GM18505 (cell line): ENCODE results near the gene ZNF319.

Experiments
- ATAC-seq: cut with Tn5 transposase; IDR thresholded peaks from one replicate; pipeline ENCODE4 v1.9.1; 2021; ENCODE audit not compliant: unreplicated experiment
- POLR2A ChIP-seq: IDR thresholded peaks from 4 replicates; pipeline ENCODE4 v1.6.1; 2011; ENCODE audit warnings: borderline replicate concordance; ENCODE audit not compliant: insufficient read depth, insufficient read length; ENCODE audit errors: extremely low read depth

ZNF319 gene

DNA sequence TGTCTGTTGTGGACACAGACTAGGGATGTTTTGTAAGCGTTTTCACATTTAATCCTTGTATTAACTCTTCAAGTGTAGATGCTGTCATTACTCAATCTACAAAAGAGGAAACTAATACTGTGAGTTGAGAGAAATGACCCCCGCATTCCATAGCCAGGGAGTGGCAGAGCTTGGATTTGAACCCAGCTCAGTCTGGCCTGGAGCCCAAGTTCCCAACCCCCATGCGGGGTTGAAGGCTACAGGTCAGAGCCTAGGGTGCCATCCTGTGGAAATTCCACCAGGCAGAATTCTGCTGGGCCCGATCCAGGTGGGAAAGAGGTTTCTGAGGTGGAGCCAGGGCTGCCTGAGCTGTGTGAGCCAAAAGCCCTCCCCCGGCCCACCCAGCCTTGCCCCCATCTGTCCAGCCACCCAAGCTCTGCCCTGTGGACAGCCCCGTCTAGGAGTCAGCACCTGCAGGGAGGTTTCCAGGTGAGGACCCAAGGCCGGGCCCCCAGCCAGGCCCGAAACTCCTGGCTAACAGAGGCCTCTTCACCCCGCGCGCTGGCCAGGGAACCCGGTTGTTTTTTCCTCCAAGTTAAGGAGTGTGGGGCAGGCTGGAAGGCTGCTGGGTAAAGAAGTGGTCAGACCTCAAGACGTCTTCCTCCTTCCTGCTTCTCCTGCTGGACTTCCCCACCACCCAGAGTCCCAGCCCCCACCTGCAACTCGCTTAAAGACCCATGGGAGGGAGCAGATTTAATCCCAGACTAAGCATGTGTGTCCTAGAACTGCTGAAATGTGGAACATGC lies 30.7 kb upstream of the ZNF319 start:
- no peak for ATAC-seq
- TF ChIP-seq POLR2A: no peak

DNA sequence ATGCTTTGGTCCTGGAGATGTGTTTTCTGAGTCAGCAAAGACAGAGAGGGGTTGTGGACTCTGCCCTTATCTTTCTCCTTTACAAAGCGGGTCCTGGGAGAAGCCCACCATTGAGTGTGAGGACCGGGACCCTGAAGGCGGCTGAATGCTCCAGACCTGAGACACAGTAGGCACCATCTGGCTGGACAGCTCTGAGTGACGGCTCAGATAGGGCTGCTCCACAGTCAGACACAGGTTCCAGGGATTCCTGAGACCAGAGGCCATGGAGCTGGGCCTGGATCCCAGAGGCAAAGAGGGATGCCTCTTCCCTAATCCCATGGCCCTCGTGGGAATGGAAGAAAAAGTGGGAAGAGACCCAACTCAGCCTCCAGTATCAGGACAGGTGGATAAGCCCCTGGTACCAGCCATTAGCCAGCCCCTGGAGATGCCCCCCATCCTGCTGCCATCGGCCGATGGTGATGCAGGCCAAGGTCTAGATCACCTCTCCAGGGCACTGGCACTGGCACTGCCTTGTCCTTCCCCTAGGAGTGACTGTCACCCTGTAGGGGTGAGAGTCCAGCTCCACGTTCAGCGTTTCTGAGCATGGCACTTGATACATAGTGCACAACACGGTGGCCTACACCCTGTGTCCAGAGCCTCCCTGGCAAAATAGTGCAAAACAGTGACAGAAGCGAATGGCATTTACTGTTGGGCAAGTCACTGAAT lies 29.8 kb upstream of the ZNF319 start:
- no peak for TF ChIP-seq POLR2A
- no peak for ATAC-seq

DNA sequence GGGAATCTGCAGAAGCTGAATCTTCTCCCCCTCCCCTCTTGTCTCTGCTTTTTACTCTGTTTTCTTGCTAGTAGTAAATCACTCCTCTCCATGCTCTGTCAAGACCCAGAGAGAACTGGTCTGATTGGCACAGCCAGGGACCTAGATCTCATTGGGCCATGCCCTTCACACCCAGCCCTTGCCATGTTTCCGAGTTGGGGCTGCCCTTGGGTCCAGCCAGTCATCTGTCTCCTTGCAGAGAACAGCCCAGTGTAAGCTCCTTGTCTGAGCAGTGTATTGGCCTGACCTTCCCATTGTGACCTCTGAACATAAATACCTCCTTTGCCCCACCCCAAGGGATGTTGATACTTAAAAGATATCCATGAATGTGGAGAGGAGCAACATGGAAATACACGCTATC lies 28.9 kb upstream of the ZNF319 start:
- ATAC-seq: no peak
- no peak for TF ChIP-seq POLR2A

DNA sequence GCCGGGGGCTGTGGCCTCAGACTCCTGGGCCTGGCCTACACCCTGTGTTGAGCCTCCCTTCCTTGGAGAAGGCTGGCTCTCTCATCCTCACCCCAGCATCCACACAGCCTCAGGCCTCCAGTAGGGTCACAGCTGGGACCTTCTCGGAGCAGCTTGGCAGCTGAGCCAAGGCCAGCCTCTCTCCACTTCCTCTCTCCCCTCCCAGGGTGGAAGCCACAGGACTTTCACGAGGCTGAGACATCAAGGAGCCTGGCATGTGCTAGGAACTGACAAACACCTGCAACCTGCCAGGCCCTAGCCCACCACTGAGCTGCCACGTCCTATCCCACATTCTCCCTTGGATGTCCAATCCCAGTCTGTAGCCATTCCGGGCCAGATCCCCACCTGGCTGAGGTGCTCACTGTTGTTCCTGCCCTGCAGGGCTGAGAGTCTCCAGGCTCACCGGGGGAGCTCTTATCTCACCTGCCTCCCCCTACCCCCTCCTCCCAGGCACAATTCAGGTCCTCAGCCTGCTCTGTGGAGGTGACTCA lies 28.1 kb upstream of the ZNF319 start:
- ATAC-seq: no peak
- TF ChIP-seq POLR2A: no peak

DNA sequence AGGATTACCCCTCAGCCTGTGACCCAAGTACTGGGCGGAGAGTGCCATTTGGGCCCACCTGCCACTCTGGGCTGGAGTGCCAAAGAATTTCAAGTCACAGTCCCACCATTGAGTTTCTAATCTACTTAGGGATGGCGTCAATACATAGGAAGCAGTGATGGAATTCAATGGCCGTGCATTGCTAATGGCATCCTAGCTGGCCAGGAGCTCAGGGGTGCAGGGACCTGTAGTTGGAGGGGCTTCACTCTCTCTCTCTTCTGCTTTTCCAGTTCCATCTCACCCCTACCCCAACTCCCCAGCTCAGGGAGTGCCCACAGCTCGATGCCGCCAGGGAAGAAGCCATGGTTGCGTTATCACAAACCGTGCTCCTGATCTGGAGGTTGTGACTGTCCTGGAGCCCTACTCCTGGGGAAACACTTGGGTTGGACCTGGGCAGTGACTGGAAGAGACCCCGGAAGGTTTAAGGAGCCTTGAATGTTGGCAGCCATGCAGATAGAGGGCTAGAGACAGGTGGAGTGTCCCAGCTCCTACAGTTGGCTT lies 27.5 kb upstream of the ZNF319 start:
- TF ChIP-seq POLR2A: no peak
- ATAC-seq: no peak

DNA sequence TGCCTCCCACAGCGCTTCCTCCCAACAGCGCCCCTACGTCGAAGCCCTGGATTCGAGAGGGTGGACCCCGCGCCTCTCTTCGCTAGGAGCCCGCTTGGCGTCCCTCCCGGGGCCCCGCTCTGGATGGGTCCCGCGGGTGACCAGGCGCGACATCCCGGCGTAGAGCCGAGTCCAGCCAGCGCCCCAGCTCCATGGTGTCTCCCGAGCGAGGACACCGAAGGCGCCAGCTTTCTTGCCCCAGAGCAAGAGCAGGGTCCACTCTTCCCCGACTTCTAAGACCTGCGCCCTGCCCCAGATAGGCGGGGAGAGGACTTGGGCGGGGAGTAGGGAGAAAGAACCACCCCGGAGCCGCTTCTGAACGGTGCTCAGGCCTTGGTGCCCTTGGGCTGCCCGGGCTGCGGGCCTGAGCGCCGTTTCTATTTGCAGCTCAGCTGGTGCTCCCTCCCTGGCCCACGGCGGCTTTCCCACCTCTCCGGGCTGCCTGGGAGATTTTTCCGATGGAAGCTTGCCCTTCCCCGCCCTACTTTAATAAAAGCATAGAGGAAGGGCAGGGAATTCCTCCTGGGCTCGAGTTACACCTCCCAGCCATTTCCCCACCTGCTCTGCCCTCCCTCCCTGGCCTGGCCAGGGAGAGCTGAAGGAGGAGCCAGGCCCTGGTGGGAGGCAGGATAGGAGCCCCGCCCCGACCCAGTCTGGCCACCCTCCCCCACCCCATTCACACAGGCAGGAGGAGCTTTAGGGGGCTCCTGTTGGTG lies 26.9 kb upstream of the ZNF319 start:
- TF ChIP-seq POLR2A: no peak
- ATAC-seq: no peak

DNA sequence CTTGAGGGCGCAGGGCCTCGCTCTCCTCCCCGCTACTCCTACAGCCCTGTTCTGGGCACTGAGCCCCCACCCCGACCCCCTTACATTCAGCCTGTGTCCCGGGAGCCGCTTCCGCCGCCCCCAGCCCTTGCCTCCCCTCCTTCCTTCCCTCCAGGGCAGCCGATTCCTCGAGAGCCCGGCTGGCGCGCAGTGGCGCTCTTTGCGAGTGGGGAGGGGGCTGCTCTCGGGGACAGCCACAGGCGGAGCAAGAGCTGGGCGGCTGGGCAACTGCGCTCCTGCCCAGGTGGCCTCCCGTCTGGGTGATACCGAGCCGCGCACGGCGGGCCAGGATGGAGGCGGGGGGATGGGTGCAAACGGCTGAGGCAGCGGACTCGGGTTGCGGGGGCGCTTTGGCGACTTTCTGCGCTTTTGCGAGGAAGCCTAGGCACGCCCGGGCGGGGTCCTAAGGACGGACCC lies 26.3 kb upstream of the ZNF319 start:
- no peak for ATAC-seq
- TF ChIP-seq POLR2A: no peak

DNA sequence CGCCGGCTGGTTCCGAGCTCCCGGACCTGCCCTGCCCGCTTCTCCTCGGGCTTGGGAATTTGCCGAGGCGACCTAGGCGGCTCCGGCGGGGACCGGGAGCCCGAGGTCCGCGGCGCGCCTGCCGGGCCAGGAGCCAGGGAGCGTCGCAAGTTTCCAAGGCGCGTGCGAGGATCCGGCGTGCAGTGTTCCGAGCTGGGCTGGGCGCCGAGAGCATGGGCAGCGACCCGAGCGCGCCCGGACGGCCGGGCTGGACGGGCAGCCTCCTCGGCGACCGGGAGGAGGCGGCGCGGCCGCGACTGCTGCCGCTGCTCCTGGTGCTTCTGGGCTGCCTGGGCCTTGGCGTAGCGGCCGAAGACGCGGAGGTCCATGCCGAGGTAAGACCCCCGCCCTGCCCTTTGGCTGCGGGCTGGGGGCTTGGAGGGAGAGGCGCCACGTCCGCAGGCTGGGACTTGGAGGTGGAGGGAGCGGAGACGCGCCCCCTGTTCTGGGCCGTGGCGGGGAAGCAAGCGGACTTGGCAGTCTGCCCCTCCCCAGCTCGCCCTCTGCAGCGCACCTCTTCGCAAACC lies 25.8 kb upstream of the ZNF319 start:
- no peak for TF ChIP-seq POLR2A
- ATAC-seq: peak; percentile 14

DNA sequence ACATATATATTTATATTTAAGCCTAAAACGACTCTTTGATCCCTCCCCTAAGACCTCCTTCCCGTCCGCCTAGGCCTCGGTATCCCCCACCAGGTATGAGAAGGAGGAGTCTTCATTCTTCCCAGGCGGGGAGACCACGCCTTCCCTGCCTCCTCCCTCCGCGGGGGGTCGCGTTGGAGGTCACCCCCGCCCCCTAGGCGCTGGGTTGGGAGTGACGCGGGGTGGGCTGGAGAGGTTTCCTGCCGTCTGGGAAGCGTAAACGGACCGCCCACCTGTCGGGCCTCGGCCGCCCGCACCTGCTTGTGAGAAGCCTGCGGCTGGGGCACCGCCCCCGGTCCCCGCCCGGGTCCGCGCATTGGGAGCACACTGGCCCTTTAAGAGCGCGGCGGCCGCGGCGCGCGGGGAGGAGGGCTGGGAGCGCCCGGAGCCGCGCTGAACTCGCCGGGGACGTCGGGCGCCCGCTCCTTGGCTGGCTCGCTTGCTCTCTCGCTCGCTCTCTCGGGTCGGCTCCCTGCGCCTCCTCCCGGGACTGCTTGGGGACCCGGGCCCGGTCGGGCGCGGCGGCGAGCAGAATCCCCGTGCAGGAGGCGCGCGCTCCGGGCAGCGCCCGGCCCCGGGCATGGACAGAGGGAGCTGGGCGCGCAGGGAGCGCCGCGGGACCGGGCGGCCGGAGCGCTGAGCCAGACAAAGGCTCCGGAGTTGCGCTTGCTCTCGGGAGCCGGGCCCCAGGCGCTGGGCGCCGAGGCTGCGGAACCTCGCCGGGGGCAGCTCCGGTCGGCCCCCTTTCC lies 25.1 kb upstream of the ZNF319 start, which contains the start of gene MMP15:
TSS of gene MMP15 (plus strand) at position 404 of the 788 bp plus-strand sequence. CDS start 597 bp downstream, outside the sequence.
- no peak for TF ChIP-seq POLR2A
- ATAC-seq: peak; percentile 53

DNA sequence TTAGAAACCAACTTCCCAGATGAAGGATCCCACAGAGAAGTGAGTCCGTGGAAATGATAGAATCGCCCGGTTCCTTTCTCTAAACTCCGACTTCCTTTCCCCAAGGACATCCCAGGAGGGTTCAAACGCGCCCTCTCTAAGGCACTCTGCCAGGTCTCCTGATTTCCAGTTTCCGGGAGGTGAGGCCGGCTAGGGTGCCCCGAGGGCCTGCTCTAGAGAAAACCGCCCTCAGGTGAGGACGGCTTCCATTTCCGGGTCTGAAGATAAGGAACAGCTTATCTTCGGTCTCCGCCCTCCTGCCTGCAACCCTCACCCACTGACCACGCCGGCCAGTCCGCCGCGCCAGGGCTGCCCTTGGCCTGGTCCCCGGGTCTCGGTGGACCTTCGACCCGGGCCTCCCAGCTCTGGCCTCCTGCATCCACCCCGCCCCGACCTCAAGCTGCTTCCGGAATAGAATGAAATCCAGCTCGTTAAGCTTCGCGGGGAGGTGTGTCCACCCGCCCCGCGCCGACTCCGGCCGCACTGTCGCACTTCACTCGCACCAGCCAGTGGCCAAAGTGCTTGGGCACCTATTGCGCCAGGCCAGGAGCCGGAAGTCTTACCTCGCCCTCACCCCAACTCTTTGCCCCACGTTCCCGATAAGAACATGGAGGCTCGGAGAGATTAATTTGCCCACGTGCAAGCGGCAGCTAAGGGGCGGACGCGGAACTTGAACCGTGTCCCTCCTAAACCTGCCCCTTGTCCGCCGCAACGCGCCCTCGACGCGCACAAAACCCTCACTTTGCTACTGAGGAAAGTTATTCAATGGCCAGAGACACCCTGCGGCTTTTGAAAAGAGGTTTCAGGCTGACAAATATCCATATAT lies 24.2 kb upstream of the ZNF319 start:
- no peak for ATAC-seq
- TF ChIP-seq POLR2A: no peak
